ENCODE data around the gene MRPS18C.

MRPS18C gene

DNA sequence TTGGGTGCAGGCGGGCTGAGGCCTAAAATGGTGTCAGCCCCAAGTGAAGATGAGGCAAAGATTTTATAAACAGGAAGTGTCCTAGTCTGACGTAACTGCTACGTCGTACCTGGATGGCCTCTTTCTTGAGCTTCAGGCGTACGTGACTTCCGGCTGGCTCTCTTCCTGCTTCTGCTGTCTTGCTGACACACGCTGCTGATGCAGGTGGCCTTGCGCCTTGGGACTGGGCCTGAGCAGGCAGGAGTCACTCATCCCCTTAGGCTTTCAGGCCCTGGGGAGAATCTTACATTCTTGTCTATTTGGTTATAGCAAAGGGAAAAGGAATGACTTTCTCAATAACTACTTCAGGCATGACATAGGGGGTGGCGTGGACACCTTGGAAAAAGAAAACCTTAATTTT, 49.1 kb downstream of the MRPS18C start:
- TF ChIP-seq, protein P1, sequence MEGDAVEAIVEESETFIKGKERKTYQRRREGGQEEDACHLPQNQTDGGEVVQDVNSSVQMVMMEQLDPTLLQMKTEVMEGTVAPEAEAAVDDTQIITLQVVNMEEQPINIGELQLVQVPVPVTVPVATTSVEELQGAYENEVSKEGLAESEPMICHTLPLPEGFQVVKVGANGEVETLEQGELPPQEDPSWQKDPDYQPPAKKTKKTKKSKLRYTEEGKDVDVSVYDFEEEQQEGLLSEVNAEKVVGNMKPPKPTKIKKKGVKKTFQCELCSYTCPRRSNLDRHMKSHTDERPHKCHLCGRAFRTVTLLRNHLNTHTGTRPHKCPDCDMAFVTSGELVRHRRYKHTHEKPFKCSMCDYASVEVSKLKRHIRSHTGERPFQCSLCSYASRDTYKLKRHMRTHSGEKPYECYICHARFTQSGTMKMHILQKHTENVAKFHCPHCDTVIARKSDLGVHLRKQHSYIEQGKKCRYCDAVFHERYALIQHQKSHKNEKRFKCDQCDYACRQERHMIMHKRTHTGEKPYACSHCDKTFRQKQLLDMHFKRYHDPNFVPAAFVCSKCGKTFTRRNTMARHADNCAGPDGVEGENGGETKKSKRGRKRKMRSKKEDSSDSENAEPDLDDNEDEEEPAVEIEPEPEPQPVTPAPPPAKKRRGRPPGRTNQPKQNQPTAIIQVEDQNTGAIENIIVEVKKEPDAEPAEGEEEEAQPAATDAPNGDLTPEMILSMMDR (IDR thresholded peaks at IDR 0.05): no peak

DNA sequence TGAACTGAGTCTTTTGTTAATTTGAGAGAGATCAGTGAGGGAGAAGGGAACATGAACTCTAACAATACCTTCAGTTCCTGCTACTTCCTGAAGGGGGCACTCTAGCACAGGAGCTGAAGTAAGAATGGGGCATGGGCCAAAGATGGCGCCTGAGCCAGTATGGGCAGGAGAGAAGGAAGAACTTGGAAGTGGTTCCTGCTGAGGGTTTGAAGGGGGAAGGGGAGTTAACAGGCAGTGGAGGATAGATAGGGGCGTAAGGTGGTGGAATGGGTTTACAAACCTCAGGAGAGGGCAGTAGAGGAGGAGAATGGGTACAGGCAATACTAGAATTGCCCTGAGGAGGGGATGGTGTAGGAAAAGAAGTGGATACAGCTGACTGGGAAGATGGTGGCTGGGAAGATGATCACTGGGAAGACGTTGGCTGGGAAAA, 53.3 kb downstream of the MRPS18C start:
- TF ChIP-seq, protein P1 (IDR thresholded peaks at IDR 0.05): peak; percentile 80

DNA sequence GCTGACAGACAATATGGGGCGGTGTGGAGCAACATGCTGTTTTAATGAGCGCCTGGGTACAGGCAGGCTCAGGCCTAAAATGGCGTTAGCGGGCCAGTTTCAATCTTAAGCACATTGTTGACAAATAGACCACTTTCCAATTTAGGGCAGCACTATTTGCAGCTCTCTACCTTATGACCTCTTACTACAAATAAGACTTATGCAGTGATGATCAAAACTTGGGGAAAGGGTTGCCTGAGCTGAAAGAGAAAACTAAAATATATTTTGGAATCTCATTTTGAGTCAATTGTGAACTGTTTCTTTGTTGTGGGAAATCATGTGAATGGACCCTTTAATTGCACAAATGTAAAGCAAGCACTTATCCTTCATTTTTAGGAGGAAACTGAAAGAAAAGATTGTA, 54.6 kb downstream of the MRPS18C start:
- TF ChIP-seq, protein P1 (IDR thresholded peaks at IDR 0.05): no peak

Data from LNCAP (cell line).